CD4-positive, alpha-beta T cell treated with Interferon gamma for 1 hour (primary cell): ENCODE data around the gene ARHGAP31.
"Not testable (repeated sequence)": the region's sequence is repeated elsewhere in the genome, so short reads cannot be mapped to it uniquely, and the experiment has no call there.

Source experiments
- DNase-seq: peaks from one replicate; pipeline ENCODE4 v3.0.0-alpha.2; 2020

Gene ARHGAP31

GRCh38 chr3:119352034-119352609 lies 57.9 kb downstream of the ARHGAP31 start:
- peak; percentile 68 for DNase-seq

- DNase-seq, result no peak
Measured at GRCh38 chr3:119352863-119353527, 58.8 kb downstream of the ARHGAP31 start.

GRCh38 chr3:119355608-119356007 lies 61.4 kb downstream of the ARHGAP31 start:
- DNase-seq, result not testable (repeated sequence)

GRCh38 chr3:119356646-119357045 lies 62.5 kb downstream of the ARHGAP31 start:
- DNase-seq, result no peak

- DNase-seq, result no peak
Measured at GRCh38 chr3:119357190-119357589, 63.0 kb downstream of the ARHGAP31 start.

- DNase-seq, result no peak
Measured at GRCh38 chr3:119359476-119360326, 65.5 kb downstream of the ARHGAP31 start.

- no peak for DNase-seq
Measured at GRCh38 chr3:119360736-119361462, 66.7 kb downstream of the ARHGAP31 start.

- no peak for DNase-seq
Measured at GRCh38 chr3:119362010-119362409, 67.8 kb downstream of the ARHGAP31 start.

GRCh38 chr3:119362940-119363725 lies 69.0 kb downstream of the ARHGAP31 start:
- DNase-seq, result no peak

GRCh38 chr3:119364401-119364800 lies 70.2 kb downstream of the ARHGAP31 start:
- no peak for DNase-seq

- DNase-seq, result no peak
Measured at GRCh38 chr3:119365418-119365817, 71.2 kb downstream of the ARHGAP31 start.

- DNase-seq, result no peak
Measured at GRCh38 chr3:119367000-119367399, 72.8 kb downstream of the ARHGAP31 start.

- no peak for DNase-seq
Measured at GRCh38 chr3:119368298-119368697, 74.1 kb downstream of the ARHGAP31 start.

GRCh38 chr3:119371786-119372185 lies 77.6 kb downstream of the ARHGAP31 start:
- not testable (repeated sequence) for DNase-seq

- DNase-seq, result no peak
Measured at GRCh38 chr3:119375106-119375505, 80.9 kb downstream of the ARHGAP31 start.

- DNase-seq, result no peak
Measured at GRCh38 chr3:119375510-119375909, 81.3 kb downstream of the ARHGAP31 start.

GRCh38 chr3:119376758-119377157 lies 82.6 kb downstream of the ARHGAP31 start:
- no peak for DNase-seq

- DNase-seq, result no peak
Measured at GRCh38 chr3:119378259-119378803, 84.1 kb downstream of the ARHGAP31 start.

- no peak for DNase-seq
Measured at GRCh38 chr3:119380697-119381096, 86.5 kb downstream of the ARHGAP31 start.

GRCh38 chr3:119382134-119382533 lies 88.0 kb downstream of the ARHGAP31 start:
- DNase-seq, result no peak

- DNase-seq, result no peak
Measured at GRCh38 chr3:119388577-119388976, 94.4 kb downstream of the ARHGAP31 start.

GRCh38 chr3:119395923-119396358 lies 101.8 kb downstream of the ARHGAP31 start:
- DNase-seq, result no peak
